ENCODE results near the gene WDR59.

GRCh38 chr16:74887084-74887483 lies 97.8 kb downstream of the WDR59 start:
- no peak for TF ChIP-seq POLR2AphosphoS5 (IDR thresholded peaks at IDR 0.05)
- TF ChIP-seq, protein P1, sequence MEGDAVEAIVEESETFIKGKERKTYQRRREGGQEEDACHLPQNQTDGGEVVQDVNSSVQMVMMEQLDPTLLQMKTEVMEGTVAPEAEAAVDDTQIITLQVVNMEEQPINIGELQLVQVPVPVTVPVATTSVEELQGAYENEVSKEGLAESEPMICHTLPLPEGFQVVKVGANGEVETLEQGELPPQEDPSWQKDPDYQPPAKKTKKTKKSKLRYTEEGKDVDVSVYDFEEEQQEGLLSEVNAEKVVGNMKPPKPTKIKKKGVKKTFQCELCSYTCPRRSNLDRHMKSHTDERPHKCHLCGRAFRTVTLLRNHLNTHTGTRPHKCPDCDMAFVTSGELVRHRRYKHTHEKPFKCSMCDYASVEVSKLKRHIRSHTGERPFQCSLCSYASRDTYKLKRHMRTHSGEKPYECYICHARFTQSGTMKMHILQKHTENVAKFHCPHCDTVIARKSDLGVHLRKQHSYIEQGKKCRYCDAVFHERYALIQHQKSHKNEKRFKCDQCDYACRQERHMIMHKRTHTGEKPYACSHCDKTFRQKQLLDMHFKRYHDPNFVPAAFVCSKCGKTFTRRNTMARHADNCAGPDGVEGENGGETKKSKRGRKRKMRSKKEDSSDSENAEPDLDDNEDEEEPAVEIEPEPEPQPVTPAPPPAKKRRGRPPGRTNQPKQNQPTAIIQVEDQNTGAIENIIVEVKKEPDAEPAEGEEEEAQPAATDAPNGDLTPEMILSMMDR (IDR thresholded peaks at IDR 0.05), result no peak
- no peak for TF ChIP-seq POLR2A (IDR thresholded peaks at IDR 0.05)
- no peak for TF ChIP-seq EP300 (IDR thresholded peaks at IDR 0.05)
